Heart right ventricle (tissue), 16 donors: ENCODE data around the gene FBN1. TPM values are rescaled to one million over a fixed set of nuclear protein-coding genes. Genes with fewer than 3 reads are reported as not detected.
A peak's percentile ranks its signal among the peaks of the same experiment; 100 is the strongest.

Source experiments
- ATAC-seq, 8 donors: fragments of 200-7000 bp; cut with Tn5 transposase; one replicate each; pipeline ENCODE4 v1.9.1; 2020; ENCODE audit warnings: mild to moderate bottlenecking in 8 of 8, moderate library complexity in 8 of 8, moderate number of reproducible peaks in 1 of 8
- DNase-seq, 2 donors: peaks; one replicate each; pipeline ENCODE4 v3.0.0-alpha.2; 2020
- H3K27ac ChIP-seq, 10 donors: fragments of 200-600 bp; sonication (generic) in 2 of 10; one replicate each; pipeline versions ENCODE4 v1.5.0 to v1.8.0; 2020 to 2022; ENCODE audit warnings: mild to moderate bottlenecking in 3 of 10
- H3K27me3 ChIP-seq, 7 donors: fragments of 200-600 bp; one replicate each; pipeline ENCODE4 v1.8.0; 2021 to 2022; ENCODE audit warnings: mild to moderate bottlenecking in 2 of 7
- H3K36me3 ChIP-seq, 9 donors: fragments of 200-600 bp; sonication (generic) in 1 of 9; one replicate each; pipeline versions ENCODE4 v1.5.0 to v1.8.0; 2020 to 2022; ENCODE audit warnings: mild to moderate bottlenecking in 2 of 9
- H3K4me1 ChIP-seq, 9 donors: fragments of 200-600 bp; sonication (generic) in 1 of 9; one replicate each; pipeline versions ENCODE4 v1.5.0 to v1.8.0; 2020 to 2022; ENCODE audit warnings: mild to moderate bottlenecking in 4 of 9
- H3K4me3 ChIP-seq, 10 donors: fragments of 200-600 bp; sonication (generic) in 2 of 10; one replicate each; pipeline versions ENCODE4 v1.5.0 to v1.8.0; 2020 to 2022; ENCODE audit warnings: mild to moderate bottlenecking in 7 of 10, moderate library complexity in 2 of 10
- H3K9me3 ChIP-seq, 11 donors: fragments of 200-600 bp in 10 of 11; sonication (generic) in 2 of 11; one replicate each; pipeline versions ENCODE4 v1.5.0 to v1.8.0; 2013 to 2022; ENCODE audit warnings: mild to moderate bottlenecking in 2 of 11, control low read depth in 1 of 11, moderate library complexity in 1 of 11
- CTCF ChIP-seq, 9 donors: fragments of 200-600 bp; sonication (generic) in 2 of 9; IDR thresholded peaks; one replicate each; pipeline versions ENCODE4 v1.5.0 to v1.8.0; 2021 to 2022; ENCODE audit warnings: antibody characterized with exemption in 9 of 9, mild to moderate bottlenecking in 5 of 9, moderate library complexity in 1 of 9
- WGBS, 2 donors: extraction: QIAGEN DNeasy Blood & Tissue Kit; methylation state at CpG; one replicate each; pipeline ENCODE4 v1.1.7; 2013; ENCODE audit warnings: inconsistent platforms in 1 of 2; 5-methylcytosine and 5-hydroxymethylcytosine counted together
- intact Hi-C, 10 donors: fragments of 100-400 bp; cut with DNase I; formaldehyde crosslinking; loops; one replicate each; pipeline versions ENCODE4 v1.11.1 to v1.14.2; 2022
- polyA plus RNA-seq, 2 donors: library from polyadenylated mRNA; stranded (reverse); fragments of 200-250 nt; gene quantifications; one replicate each; pipeline ENCODE4 v1.2.3, GENCODE V29; 2013
- total RNA-seq, 10 donors: library from RNA; stranded (reverse); fragmentation: NEBNext Ultra II Directional in 3 of 10; extraction: Animal tissue kit (Norgen Biotek cat#: 25700) in 3 of 10; gene quantifications; one replicate each; pipeline versions ENCODE4 v1.2.1 to v1.2.4, GENCODE V29; 2021 to 2023
- donor health status: Arrhythmogenic right ventricular cardiomyopathy.
- donor health status: ischemic (EF 13 %, LVEDD 7.1; RV severe dilation, severe dysfunction).
- donor health status: healthy with polysubstance abuse.
- donor health status: DM: no; HTN: yes; CAD: no.
- donor health status: DM: no; HTN: no; CAD: no.
- donor health status: ischemic (EF 25% LVEDD 6.9; RV normal size, moderate dysfunction).
- donor health status: ischemic (EF 25% LVEDD 5.7; RV mildly dilated, moderate dysfunction).
- donor health status: healthy.
- donor health status: DM: yes; HTN: yes; CAD: no.
- donor health status: Ischemic cardiomyopathy.
- donor health status: ischemic (EF 35%, LVEDD 5.7; RV mildly dilated, moderate dysfunction).
- donor health status: nonischemic (EF 11% LVEDD 7.7; RV severe dilation, severe dysfunction).
- donor health status: DM: yes; HTN: yes; CAD: no.
- donor health status: PGD.
- donor health status: ischemic (EF 29% LVEDD 5.4; RV normal size, mild dysfunction).
- donor health status: nonischemic (EF 23%, LVEDD 6.1; RV moderate dilation, normal function).

FBN1 gene
- total and polyA plus RNA-seq, 12 donors: 7.0 to 116 (median 31.1) TPM

- H3K27ac ChIP-seq: no peak overlapping the region
- no peaks in the 10 kb centered on the region for H3K27me3 ChIP-seq
- H3K36me3 ChIP-seq: peaks cover 0 to 100% (median 10%) of the 10 kb centered on the region in 9 donors
- H3K9me3 ChIP-seq: no peaks in the 10 kb centered on the region
- H3K4me1 ChIP-seq: peaks cover 0 to 12% (median 0%) of the 10 kb centered on the region in 9 donors
- 82 to 84% methylated on average over 4 of the region's 4 CpGs for WGBS, 2 donors
- H3K4me3 ChIP-seq: no peak overlapping the region
- ATAC-seq (no peak), DNase-seq (no peak)
- no peak for TF ChIP-seq CTCF (IDR thresholded peaks at IDR 0.05)
- intact Hi-C loops: loop anchor here in 2 of 10 donors (10.0 kb wide), 1 partner anchor 144 kb away; the partner anchor contains the start of gene FBN1 (in 2 of the 2)
Measured at GRCh38 chr15:48500595-48500994, 144.9 kb downstream of the FBN1 start.

GRCh38 chr15:48499978-48500377 is 145.5 kb downstream of the FBN1 start:
- DNase-seq (no peak), ATAC-seq (no peak)
- Histone ChIP-seq H3K4me1 (peaks cover 0 to 7% (median 0%) of the 10 kb centered on the region in 9 donors), H3K36me3 (peaks cover 0 to 100% (median 10%) of the 10 kb centered on the region in 9 donors), H3K4me3 (no peak overlapping the region), H3K27me3 (no peaks in the 10 kb centered on the region), H3K27ac (no peak overlapping the region), H3K9me3 (no peaks in the 10 kb centered on the region)
- intact Hi-C loops: loop anchor here in 2 of 10 donors (10.0 kb wide), 1 partner anchor 145 kb away; the partner anchor contains the start of gene FBN1 (in 2 of the 2)
- TF ChIP-seq CTCF (IDR thresholded peaks at IDR 0.05): no peak

- peaks cover 0 to 8% (median 0%) of the 10 kb centered on the region in 9 donors for H3K4me1 ChIP-seq
- peaks cover 0 to 100% (median 9%) of the 10 kb centered on the region in 9 donors for H3K36me3 ChIP-seq
- H3K27me3 ChIP-seq: no peaks in the 10 kb centered on the region
- ATAC-seq: no peak
- no peak overlapping the region for H3K27ac ChIP-seq
- no peak overlapping the region for H3K4me3 ChIP-seq
- TF ChIP-seq CTCF (IDR thresholded peaks at IDR 0.05): no peak
- H3K9me3 ChIP-seq: no peaks in the 10 kb centered on the region
- no peak for DNase-seq
- intact Hi-C loops: no loop called here
- 92 to 93% methylated on average over 3 of the region's 3 CpGs for WGBS, 2 donors
Measured at GRCh38 chr15:48498828-48499227, 146.7 kb downstream of the FBN1 start.

GRCh38 chr15:48494631-48495030 is 150.9 kb downstream of the FBN1 start:
- no peak for TF ChIP-seq CTCF (IDR thresholded peaks at IDR 0.05)
- Histone ChIP-seq H3K4me3 (no peak overlapping the region), H3K9me3 (no peaks in the 10 kb centered on the region), H3K27me3 (no peaks in the 10 kb centered on the region), H3K36me3 (peaks cover 0 to 100% (median 25%) of the 10 kb centered on the region in 9 donors), H3K27ac (peak overlapping the region in 3 of 10 donors; percentile 22 to 50 (median 23)), H3K4me1 (peaks cover 0 to 8% (median 0%) of the 10 kb centered on the region in 9 donors)
- intact Hi-C loops: no loop called here
- no peak for ATAC-seq
- WGBS, 2 donors: 82 to 84% methylated on average over 2 of the region's 2 CpGs
- no peak for DNase-seq
